Left lung (tissue), 10 donors: ENCODE data around the gene PARP14. TPM values are rescaled to one million over a fixed set of nuclear protein-coding genes. Genes with fewer than 3 reads are reported as not detected.

ENCODE experiments used
- ATAC-seq: fragments of 200-7000 bp; cut with Tn5 transposase; one replicate; pipeline ENCODE4 v1.9.1; 2020; ENCODE audit warnings: moderate library complexity
- DNase-seq, 4 donors: peaks; one replicate each; pipeline ENCODE4 v3.0.0-alpha.2; 2013 to 2020
- H3K27ac ChIP-seq, 2 donors: fragments of 200-600 bp; sonication (generic) in 1 of 2; one replicate each; pipeline versions ENCODE4 v1.5.0 to v1.8.0; 2020 to 2021
- H3K27me3 ChIP-seq, 2 donors: fragments of 200-600 bp; sonication (generic) in 1 of 2; one replicate each; pipeline versions ENCODE4 v1.5.0 to v1.8.0; 2020 to 2021
- H3K36me3 ChIP-seq, 2 donors: fragments of 200-600 bp; sonication (generic) in 1 of 2; one replicate each; pipeline versions ENCODE4 v1.5.0 to v1.8.0; 2020 to 2021
- H3K4me1 ChIP-seq, 2 donors: fragments of 200-600 bp; one replicate each; pipeline ENCODE4 v1.8.0; 2021
- H3K4me3 ChIP-seq, 2 donors: fragments of 200-600 bp; sonication (generic) in 1 of 2; one replicate each; pipeline versions ENCODE4 v1.5.0 to v1.8.0; 2020 to 2021; ENCODE audit warnings: mild to moderate bottlenecking in 1 of 2
- H3K9me3 ChIP-seq, 2 donors: fragments of 200-600 bp; sonication (generic) in 1 of 2; one replicate each; pipeline versions ENCODE4 v1.5.0 to v1.8.0; 2020 to 2021
- CTCF ChIP-seq, 2 donors: fragments of 200-600 bp; sonication (generic) in 1 of 2; IDR thresholded peaks; one replicate each; pipeline versions ENCODE4 v1.5.0 to v1.8.0; 2021; ENCODE audit warnings: antibody characterized with exemption in 2 of 2
- intact Hi-C, 2 donors: fragments of 100-400 bp; cut with DNase I; formaldehyde crosslinking; loops; one replicate each; pipeline versions ENCODE4 v1.11.2 to v1.14.2; 2022
- polyA plus RNA-seq, 6 donors: library from polyadenylated mRNA; unstranded; fragments of 120-200 nt; gene quantifications; one replicate each; pipeline ENCODE4 v1.2.1, GENCODE V29; 2013; ENCODE audit not compliant: insufficient read length in 6 of 6
- total RNA-seq, 2 donors: library from RNA; stranded (reverse); fragmentation: NEBNext Ultra II Directional; extraction: Animal tissue kit (Norgen Biotek cat#: 25700); gene quantifications; one replicate each; pipeline ENCODE4 v1.2.1, GENCODE V29; 2021
- donor health status: DM: no; HTN: yes; CAD: no.
- donor health status: DM: no; HTN: no; CAD: no.

Gene PARP14
- total and polyA plus RNA-seq, 8 donors = 30.1 to 138 (median 44.7) TPM

- Histone ChIP-seq H3K27me3 (no peaks in the 10 kb centered on the region), H3K27ac (peak overlapping the region in 1 of 2 donors; percentile 76), H3K4me3 (no peak overlapping the region), H3K4me1 (peaks cover 0 to 30% of the 10 kb centered on the region in 2 donors), H3K9me3 (no peaks in the 10 kb centered on the region), H3K36me3 (peaks cover 0 to 10% of the 10 kb centered on the region in 2 donors)
- DNase-seq (no peak), ATAC-seq (peak; percentile 35)
- intact Hi-C loops = no loop called here
- no peak for TF ChIP-seq CTCF (IDR thresholded peaks at IDR 0.05)
Observed at GRCh38 chr3:122758877-122759560, 78.4 kb downstream of the PARP14 start.

- H3K27ac ChIP-seq = peak overlapping the region in 1 of 2 donors; percentile 76
- peak; percentile 79 for ATAC-seq
Observed at GRCh38 chr3:122760453-122761271, 80.0 kb downstream of the PARP14 start.

GRCh38 chr3:122766430-122766829 is 85.8 kb downstream of the PARP14 start:
- H3K36me3 ChIP-seq = peaks cover 0 to 4% of the 10 kb centered on the region in 2 donors
- peak overlapping the region in 1 of 2 donors; percentile 91 for H3K27ac ChIP-seq
- no peak for TF ChIP-seq CTCF (IDR thresholded peaks at IDR 0.05)

More at GRCh38 chr3:122760453-122761271, 80.0 kb downstream of the PARP14 start:
- no peak for TF ChIP-seq CTCF (IDR thresholded peaks at IDR 0.05)
- Histone ChIP-seq H3K36me3 (peaks cover 0 to 10% of the 10 kb centered on the region in 2 donors), H3K9me3 (no peaks in the 10 kb centered on the region), H3K4me3 (no peak overlapping the region), H3K27me3 (no peaks in the 10 kb centered on the region), H3K4me1 (peaks cover 0 to 30% of the 10 kb centered on the region in 2 donors)
- intact Hi-C loops = no loop called here
- DNase-seq = no peak

GRCh38 chr3:122767540-122768372 is 87.1 kb downstream of the PARP14 start:
- Histone ChIP-seq H3K36me3 (peaks cover 0 to 4% of the 10 kb centered on the region in 2 donors), H3K4me3 (no peak overlapping the region), H3K4me1 (peaks cover 0 to 32% of the 10 kb centered on the region in 2 donors), H3K27me3 (no peaks in the 10 kb centered on the region), H3K9me3 (no peaks in the 10 kb centered on the region), H3K27ac (peak overlapping the region; percentile 54 to 91)
- peak; percentile 66 for ATAC-seq
- no peak for DNase-seq
- TF ChIP-seq CTCF (IDR thresholded peaks at IDR 0.05) = no peak
- intact Hi-C loops = no loop called here

More at GRCh38 chr3:122766430-122766829, 85.8 kb downstream of the PARP14 start:
- intact Hi-C loops = no loop called here
- ATAC-seq = no peak
- H3K27me3 ChIP-seq = no peaks in the 10 kb centered on the region
- no peaks in the 10 kb centered on the region for H3K9me3 ChIP-seq
- no peak overlapping the region for H3K4me3 ChIP-seq
- peaks cover 0 to 41% of the 10 kb centered on the region in 2 donors for H3K4me1 ChIP-seq
- no peak for DNase-seq
